NCI-H2171 treated with DMSO at 0.1 percent for 48 hours (cell line): ENCODE data around the gene WDR93.

Experiments
- DNase-seq: peaks from one replicate; lab custom pipeline; 2025; lab: John Stamatoyannopoulos, UW

Gene WDR93

DNA sequence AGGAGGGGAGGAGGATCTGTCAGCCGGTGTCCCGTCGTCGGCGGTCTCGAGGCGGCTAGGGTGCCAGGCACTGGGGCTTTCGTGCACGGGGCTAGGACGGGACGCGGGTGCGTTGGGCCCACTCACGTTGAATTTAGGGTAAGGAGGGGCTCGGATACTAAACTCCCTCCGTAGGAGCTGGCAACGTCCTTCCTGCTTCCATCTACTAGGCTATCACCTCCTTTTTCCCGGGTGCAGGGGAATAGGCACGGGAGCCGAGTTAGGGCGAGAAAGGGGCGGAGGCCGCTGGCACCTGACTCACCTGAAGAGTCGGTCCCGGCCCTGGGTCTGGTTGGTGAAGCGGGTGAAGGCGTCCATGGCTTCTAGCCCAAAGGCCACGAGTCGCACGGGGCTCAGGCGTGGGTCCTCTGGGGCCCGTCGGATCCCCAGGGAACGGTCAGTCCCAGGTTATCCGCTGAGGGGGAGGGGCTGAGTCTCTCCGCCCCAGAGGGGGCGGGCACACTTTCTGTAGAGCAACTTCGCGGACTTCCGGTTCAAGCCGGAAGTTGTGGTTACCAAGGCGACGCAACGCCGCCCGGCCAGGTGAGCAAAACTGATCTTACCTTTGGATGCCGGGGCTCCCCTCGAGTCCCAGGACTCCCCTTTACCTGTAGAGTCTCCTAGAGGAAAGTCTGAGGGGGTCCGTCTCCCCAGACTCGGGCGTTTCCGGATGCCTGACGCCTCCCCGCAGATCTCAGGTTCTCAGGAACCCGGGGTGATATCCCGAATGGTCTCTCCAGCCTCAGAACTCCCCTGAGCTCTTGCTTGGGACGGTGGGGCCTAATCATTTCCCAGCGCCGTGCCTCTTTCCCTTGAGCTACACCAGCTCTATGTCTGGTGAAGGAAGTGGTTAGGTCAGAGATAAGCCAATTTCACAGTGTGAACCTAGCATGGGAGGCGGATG lies at the start of gene WDR93, which contains the start of gene PEX11A:
TSS of gene WDR93 (plus strand) at position 536 of the 943 bp plus-strand sequence. CDS start 10,936 bp downstream, outside the sequence.
TSS of gene PEX11A (minus strand) at position 479 of the 943 bp plus-strand sequence. CDS start at position 357, 122 bp downstream.
- peak; percentile 79 for DNase-seq

GRCh38 chr15:89641053-89641452 lies 49.6 kb upstream of the WDR93 start:
- DNase-seq = no peak

- DNase-seq = no peak
Observed at GRCh38 chr15:89642106-89642505, 48.5 kb upstream of the WDR93 start.

DNA sequence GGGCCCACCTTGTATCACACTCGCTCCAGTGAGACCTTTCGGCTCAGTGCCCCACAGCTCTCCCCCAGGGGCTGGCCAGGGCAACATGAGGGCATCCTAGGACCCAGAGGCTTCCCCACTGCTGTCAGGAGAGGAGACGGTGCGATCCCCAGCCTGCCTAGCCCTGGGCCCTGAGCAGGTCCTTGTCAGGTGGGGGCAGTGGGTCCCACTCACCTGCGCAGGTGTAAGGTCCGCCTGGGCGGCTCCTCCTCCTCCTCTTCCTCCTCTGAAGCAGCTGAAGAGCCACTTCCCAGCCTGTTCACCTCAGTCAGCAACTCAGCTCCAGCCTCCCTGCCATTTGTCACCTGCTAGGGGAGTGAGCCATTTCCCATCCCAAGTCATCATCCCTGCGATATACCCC lies 44.9 kb upstream of the WDR93 start:
- no peak for DNase-seq

DNA sequence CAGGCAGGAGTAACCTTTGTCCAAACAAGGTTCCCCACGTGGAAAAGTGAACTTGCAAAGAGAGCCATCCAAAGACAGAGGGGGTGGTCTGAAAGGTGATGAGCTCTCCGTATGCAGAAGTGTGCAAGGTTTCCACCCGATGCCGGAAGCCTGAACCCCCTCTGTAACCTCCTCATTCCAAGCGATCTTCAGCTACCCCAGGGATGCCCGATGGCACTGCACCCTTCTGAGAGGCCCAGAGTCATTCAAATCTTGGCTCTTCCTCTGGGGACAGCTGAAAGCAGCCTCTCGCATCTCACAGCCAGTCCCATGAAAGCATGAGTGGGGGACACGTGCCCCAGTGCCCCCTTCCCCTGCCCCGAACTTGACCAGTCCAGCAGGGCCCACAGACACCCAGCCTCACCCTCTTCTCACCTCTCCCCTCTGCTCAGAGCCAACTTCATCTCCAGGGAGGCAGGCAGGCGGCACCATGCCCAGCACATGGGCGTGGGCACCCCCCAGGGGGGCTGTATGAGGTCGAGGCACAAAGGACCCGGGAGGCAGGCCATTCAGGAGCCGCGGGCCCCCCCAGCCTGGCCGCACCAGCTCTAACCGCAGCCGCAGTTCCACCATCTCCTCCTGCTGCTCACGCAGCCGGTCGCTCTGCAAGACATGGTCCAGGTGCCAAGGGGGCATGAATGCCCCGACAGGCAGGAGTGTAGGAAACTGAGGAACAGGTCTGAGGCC lies 44.0 kb upstream of the WDR93 start:
- DNase-seq = no peak

DNA sequence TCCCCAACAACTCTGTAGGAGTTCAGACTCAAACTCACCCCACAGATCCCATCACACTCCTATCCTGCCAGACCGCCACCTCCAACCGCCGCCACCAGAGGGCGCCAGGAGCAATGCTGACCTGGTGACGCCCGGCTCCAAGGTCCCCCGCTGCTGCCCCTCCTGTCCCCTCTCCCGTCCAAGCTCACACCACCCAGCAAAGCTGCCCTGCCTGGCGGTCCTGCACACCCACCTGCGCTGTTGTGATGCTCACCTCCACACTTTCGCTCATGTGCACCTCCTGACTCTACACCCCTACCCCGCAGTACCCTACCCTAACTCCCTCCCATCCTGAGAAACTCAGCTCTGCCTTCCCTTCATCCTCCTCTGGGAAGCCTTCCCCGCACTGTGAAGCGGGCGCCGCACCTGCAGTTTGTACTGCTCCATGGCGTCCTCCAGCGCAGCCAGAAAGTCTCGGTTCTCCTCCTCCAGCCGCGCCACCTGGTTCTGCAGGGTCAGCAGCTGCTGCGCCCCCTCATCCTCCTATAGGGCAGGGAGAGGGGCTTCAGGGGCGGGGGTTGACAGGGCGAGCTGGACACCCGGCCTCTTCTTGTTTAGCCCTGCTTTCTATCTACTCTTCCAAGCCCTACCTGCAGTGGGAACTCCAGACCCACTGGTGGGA lies 43.3 kb upstream of the WDR93 start:
- DNase-seq = peak; percentile 34

GRCh38 chr15:89648106-89649012 lies 42.3 kb upstream of the WDR93 start:
- DNase-seq = no peak

GRCh38 chr15:89649013-89649625 lies 41.5 kb upstream of the WDR93 start:
- no peak for DNase-seq

DNA sequence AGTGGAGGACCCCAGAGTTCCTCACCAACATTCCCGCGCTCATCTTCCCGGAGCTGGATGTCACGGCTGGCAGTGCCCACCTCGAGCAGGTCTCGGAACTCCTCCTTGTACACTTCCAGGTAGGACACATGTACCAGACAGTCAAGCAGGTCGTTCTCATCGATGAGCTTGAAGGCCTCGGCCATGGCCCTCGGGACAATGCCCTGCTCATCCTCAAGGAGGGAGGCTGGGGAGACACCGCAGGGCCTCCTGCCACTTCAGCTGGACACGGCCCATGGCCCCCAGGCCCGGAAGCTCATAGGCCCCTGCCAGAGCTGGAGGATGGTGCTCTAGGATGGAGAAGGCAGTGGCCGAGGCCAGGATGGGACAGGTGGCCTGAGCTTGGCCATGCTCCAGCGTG lies 40.9 kb upstream of the WDR93 start:
- DNase-seq = no peak

- DNase-seq = no peak
Observed at GRCh38 chr15:89652131-89652530, 38.5 kb upstream of the WDR93 start.

DNA sequence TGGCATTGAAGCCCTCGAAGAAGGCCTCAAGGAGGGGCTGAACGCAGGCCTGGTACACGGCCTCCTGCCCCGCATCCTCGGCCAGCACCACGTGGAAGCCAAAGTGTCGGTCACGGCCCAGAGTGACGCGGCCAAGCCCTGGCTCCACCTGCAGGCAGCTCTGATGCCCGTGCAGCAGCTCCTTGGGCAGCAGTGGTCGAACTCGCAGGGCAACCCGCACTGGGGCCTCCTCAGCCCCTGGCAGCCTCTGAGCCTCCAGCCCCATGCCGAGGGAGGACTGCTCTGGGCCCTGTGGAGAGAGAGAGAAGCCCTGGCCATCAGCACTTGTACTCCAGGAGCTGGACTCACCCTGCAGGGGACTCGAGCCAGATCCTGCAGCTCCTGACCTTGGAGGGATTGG lies 37.9 kb upstream of the WDR93 start:
- no peak for DNase-seq

GRCh38 chr15:89653578-89653977 lies 37.0 kb upstream of the WDR93 start:
- no peak for DNase-seq

GRCh38 chr15:89654301-89654761 lies 36.3 kb upstream of the WDR93 start:
- no peak for DNase-seq

DNA sequence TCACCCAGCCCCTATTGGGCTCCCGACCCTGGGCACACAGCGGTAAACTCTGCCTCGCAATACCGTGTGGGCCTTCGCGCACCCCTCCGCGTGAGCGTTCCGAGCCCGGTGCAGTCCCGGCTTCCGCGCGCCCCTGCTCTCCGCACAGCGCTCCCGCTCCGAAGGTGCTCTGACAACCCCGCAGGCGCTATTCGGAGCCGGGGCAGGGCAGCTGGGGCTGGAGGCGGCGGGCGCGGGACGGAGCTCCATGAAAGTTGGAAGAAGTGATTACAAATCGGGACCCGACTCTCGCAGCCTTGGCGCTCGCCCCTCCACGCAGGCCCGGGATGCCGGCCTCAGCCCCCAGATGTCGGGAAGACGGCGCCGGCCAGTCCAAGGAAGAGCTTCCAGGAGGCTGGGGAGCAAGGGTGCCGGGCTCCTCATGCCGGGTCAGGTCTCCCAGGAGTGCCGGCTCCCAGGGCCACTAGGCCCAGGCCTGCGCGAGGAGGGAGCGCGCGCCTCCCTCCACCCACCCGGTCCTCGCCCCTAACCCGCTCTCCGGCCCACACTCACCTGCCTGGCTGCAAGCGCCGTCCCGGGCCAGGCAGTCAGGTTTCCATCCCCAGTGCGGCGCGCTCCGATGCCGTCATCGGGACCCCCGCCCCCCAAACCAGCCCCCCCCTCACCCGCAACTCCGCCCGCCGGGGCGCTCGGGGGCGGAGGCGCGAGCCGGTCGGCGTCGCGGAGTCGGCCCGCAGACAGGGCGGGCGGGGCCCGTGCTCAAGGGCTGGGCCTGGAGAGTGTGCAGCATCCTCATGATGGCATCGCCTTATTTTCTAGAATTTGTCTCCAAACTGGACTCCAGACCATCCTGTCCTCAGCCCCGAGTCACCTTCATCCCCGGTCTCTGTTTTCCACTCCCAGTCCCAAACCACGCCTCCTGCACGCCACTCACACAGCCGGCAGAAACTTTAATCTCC lies 35.5 kb upstream of the WDR93 start, which contains the start of gene KIF7:
TSS of gene KIF7 (minus strand) at position 621 of the 959 bp plus-strand sequence. CDS start 2,537 bp downstream, outside the sequence.
- DNase-seq = peak; percentile 58

DNA sequence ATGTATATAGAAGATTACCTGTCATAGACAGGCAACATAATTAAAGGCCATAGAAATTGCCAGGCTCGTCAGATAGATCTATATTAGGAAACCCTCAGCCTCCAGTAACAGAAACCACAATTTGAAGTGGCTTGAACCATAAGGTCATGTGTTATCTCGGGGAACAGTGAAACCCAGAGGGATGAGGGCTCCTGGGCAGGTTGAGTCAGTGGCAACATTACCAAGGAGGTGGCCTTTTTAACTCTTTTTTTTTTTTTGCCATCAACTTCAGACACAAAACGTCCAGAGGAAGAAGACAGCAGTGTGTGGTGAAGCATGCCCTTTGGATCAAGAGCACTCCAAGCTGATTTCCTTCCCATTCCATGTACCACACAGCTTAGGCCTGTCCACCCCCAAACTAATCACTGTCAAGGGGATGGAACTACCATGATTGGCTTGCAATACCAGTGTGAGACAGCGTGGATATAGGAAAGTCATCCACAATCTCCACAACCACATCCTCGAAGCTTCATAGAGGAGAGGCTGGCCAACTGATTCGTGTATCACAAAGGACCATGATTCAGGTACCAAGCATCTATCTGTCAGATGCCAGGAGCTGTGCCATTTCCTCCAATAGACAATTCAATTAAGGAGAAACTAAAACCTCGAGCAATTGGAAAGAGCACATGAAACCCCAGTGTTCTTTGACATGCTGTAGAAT lies 34.3 kb upstream of the WDR93 start:
- DNase-seq = no peak

DNA sequence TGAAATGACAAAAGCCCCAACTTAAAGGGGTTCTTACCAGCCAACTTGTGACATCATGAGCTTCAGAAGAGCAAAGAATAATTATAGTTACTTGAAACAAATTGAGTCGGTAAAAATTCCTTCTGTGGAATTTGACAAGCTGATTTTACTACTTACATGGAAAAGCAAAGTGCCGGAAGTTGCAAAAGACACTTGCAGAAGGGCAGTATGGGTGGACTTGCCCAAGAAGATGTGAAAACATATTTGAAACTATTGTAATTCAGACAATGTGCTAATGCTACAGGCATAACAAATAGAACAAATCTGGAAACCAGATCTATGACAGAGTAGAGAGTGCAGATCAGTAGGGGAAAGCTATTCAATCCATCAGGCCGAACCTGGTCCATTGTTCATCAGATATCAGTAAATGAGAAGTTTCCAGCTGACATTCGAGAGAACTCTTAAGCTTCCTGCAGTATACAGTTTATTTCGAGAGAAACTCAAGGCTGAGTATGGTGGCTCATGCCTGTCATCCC lies 32.9 kb upstream of the WDR93 start:
- DNase-seq = no peak

GRCh38 chr15:89659295-89659694 lies 31.3 kb upstream of the WDR93 start:
- no peak for DNase-seq

DNA sequence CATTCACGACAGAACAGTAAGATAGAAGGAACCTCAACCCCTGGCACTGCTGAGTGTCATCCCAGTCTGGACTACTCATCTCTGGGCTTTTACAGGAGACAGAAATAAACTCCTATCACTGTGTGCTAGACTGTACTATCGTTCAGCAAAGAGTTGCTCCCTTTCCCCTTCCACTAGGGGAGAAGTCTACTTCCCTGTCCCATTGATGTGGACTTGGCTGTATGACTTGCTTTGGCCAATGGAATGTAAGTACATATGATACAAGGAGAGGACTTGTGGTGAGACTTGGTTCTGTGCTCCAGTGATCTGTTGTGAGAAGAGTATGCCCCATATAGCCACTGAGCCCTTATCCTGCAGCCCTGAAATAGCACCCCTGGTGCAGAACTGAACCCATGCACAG lies 30.1 kb upstream of the WDR93 start:
- DNase-seq = no peak
